ENCODE results near the gene PHTF1. TPM values are rescaled to one million over a fixed set of nuclear protein-coding genes. Genes with fewer than 3 reads are reported as not detected.

Gene PHTF1
- polyA plus RNA-seq, 3 donors: 6.7 to 12.2 (median 11.1) TPM

DNA sequence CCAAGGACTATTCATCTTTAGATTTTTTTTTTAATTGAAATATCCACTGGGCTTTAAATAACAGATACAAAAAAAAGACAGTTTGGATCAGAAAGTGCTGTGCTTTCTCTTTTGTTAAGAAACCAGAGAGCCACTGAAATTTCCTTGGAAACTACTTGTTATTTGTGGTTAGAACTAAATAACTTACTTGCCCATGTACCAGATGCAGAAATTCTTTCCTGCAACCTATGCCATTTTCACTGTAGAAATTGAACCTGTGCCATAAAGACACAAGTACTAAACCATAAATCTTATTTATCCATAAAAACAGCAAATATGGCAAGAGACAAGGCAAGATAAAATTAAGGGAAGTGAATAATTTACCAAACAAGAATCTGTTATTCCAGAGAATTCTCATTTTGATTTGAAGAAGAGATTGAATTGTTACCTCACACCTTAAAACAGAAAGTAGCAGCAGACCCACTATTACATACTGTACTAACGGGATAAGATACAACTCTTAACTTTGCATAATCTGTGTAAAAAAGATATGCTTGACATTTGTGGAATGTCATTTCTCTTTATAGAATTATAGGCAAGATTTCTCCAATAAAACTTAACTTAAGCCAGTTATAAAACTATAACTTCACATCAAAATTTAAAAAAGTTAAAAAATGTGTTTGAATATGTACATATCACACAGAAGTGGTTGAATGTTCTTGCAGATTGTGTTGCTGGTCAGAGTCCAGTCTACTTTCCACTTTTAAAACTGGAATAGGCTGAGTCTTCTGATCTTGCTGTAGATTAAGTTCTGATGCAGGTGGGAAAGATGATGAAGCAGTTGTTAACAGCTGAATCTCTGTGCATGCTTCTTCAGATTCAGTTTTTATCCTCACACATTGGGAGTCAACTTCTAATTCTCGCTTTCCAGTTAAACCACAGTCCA lies 6.3 kb upstream of the PHTF1 start:
- H3K36me3 Mint-ChIP-seq: peaks cover 52 to 58% of the 10 kb centered on the region in 2 donors
- intact Hi-C loops (cut with micrococcal nuclease): no loop called here
- H3K4me2 ChIP-seq (replicated peaks; ENCODE audit: extremely low read depth, low read length, poor library complexity, severe bottlenecking): no peak overlapping the region
- H3K4me1 Mint-ChIP-seq: peaks cover 18% of the 10 kb centered on the region
- no peaks in the 10 kb centered on the region for H4K20me1 ChIP-seq (ENCODE audit: insufficient read depth, low read length)
- no peak overlapping the region for H3K9ac ChIP-seq (ENCODE audit: insufficient read depth, low read length, poor library complexity, severe bottlenecking)
- no peak for DNase-seq
- H3K27me3 Mint-ChIP-seq (ENCODE audit: low read depth in 3 of 3): no peaks in the 10 kb centered on the region
- peaks cover 3 to 11% of the 10 kb centered on the region in 2 donors for H3K4me1 ChIP-seq (ENCODE audit: control insufficient read depth in 1 of 2, insufficient read depth in 2 of 2, low read length in 2 of 2)
- no peak overlapping the region for H3K4me3 Mint-ChIP-seq
- no peak overlapping the region for H3K27ac Mint-ChIP-seq
- no CpG with 5 or more reads among the region's 2 CpGs for WGBS (ENCODE audit: insufficient coverage)
- TF ChIP-seq, protein P1, sequence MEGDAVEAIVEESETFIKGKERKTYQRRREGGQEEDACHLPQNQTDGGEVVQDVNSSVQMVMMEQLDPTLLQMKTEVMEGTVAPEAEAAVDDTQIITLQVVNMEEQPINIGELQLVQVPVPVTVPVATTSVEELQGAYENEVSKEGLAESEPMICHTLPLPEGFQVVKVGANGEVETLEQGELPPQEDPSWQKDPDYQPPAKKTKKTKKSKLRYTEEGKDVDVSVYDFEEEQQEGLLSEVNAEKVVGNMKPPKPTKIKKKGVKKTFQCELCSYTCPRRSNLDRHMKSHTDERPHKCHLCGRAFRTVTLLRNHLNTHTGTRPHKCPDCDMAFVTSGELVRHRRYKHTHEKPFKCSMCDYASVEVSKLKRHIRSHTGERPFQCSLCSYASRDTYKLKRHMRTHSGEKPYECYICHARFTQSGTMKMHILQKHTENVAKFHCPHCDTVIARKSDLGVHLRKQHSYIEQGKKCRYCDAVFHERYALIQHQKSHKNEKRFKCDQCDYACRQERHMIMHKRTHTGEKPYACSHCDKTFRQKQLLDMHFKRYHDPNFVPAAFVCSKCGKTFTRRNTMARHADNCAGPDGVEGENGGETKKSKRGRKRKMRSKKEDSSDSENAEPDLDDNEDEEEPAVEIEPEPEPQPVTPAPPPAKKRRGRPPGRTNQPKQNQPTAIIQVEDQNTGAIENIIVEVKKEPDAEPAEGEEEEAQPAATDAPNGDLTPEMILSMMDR (IDR thresholded peaks at IDR 0.05): no peak
- peaks cover 39 to 61% of the 10 kb centered on the region in 2 donors for H3K36me3 ChIP-seq (replicated peaks in 1 of 2; ENCODE audit: control insufficient read depth in 1 of 2, insufficient read depth in 2 of 2, low read length in 2 of 2)
- peaks cover 13% of the 10 kb centered on the region for H3K79me2 ChIP-seq (ENCODE audit: insufficient read depth, low read length)
- no peak overlapping the region for H3K4me3 ChIP-seq (replicated peaks in 1 of 3; ENCODE audit: low read depth in 2 of 3, low read length in 3 of 3)
- no peak overlapping the region for H3K27ac ChIP-seq (ENCODE audit: low read depth in 1 of 2, low read length in 2 of 2)
- H3K9me3 Mint-ChIP-seq: no peaks in the 10 kb centered on the region
- no peaks in the 10 kb centered on the region for H3K27me3 ChIP-seq (ENCODE audit: control insufficient read depth in 2 of 2, insufficient read depth in 2 of 2, low read length in 2 of 2)
- no peak overlapping the region for H2AFZ ChIP-seq (ENCODE audit: insufficient read depth, low read depth, low read length, poor library complexity, severe bottlenecking)
- no peaks in the 10 kb centered on the region for H3K9me3 ChIP-seq (replicated peaks in 1 of 2; ENCODE audit: control insufficient read depth in 1 of 2, insufficient read depth in 1 of 2, low read length in 2 of 2)

DNA sequence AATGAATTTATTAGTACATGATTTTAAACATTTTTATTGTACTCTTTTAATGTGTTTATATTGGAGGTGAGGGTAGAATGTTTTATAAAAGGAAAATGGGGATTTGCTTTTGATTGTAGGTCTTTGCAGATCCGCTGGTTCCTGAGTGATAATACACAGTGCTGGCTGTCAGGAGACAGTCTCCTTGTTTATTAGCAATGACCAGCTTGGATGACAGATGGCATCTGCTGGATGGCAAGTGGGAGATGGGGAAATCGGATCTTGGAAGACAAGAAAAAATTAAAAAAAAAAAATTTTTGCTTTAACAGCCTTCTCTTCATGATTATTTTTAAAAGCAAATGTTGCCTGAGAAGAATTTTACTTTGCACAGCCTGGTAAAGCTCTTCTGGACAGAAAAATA lies 4.4 kb upstream of the PHTF1 start:
- WGBS (ENCODE audit: insufficient coverage): no CpG with 5 or more reads among the region's 2 CpGs

More for the DNA sequence above, 4.4 kb upstream of the PHTF1 start:
- Histone ChIP-seq H3K4me1 (ENCODE audit: control insufficient read depth in 1 of 2, insufficient read depth in 2 of 2, low read length in 2 of 2) (peaks cover 8 to 9% of the 10 kb centered on the region in 2 donors), H3K9ac (ENCODE audit: insufficient read depth, low read length, poor library complexity, severe bottlenecking) (no peak overlapping the region), H3K79me2 (ENCODE audit: insufficient read depth, low read length) (peaks cover 1% of the 10 kb centered on the region), H3K9me3 (replicated peaks in 1 of 2; ENCODE audit: control insufficient read depth in 1 of 2, insufficient read depth in 1 of 2, low read length in 2 of 2) (no peaks in the 10 kb centered on the region), H3K4me2 (replicated peaks; ENCODE audit: extremely low read depth, low read length, poor library complexity, severe bottlenecking) (no peak overlapping the region), H3K36me3 (replicated peaks in 1 of 2; ENCODE audit: control insufficient read depth in 1 of 2, insufficient read depth in 2 of 2, low read length in 2 of 2) (peaks cover 39 to 61% of the 10 kb centered on the region in 2 donors), H3K4me3 (replicated peaks in 1 of 3; ENCODE audit: low read depth in 2 of 3, low read length in 3 of 3) (no peak overlapping the region), H3K27me3 (ENCODE audit: control insufficient read depth in 2 of 2, insufficient read depth in 2 of 2, low read length in 2 of 2) (no peaks in the 10 kb centered on the region), H3K27ac (ENCODE audit: low read depth in 1 of 2, low read length in 2 of 2) (no peak overlapping the region), H4K20me1 (ENCODE audit: insufficient read depth, low read length) (no peaks in the 10 kb centered on the region), H2AFZ (ENCODE audit: insufficient read depth, low read depth, low read length, poor library complexity, severe bottlenecking) (no peak overlapping the region)
- Mint-ChIP-seq H3K9me3 (no peaks in the 10 kb centered on the region), H3K4me1 (peaks cover 12% of the 10 kb centered on the region), H3K27ac (no peak overlapping the region), H3K4me3 (no peak overlapping the region), H3K27me3 (ENCODE audit: low read depth in 3 of 3) (no peaks in the 10 kb centered on the region), H3K36me3 (peaks cover 51% of the 10 kb centered on the region in 2 donors)
- TF ChIP-seq, protein P1 (IDR thresholded peaks at IDR 0.05): no peak
- intact Hi-C loops (cut with micrococcal nuclease): no loop called here
- no peak for DNase-seq

Measured in CD14-positive monocyte (primary cell).